Measurements from ENCODE around the gene CCL5.

DNA sequence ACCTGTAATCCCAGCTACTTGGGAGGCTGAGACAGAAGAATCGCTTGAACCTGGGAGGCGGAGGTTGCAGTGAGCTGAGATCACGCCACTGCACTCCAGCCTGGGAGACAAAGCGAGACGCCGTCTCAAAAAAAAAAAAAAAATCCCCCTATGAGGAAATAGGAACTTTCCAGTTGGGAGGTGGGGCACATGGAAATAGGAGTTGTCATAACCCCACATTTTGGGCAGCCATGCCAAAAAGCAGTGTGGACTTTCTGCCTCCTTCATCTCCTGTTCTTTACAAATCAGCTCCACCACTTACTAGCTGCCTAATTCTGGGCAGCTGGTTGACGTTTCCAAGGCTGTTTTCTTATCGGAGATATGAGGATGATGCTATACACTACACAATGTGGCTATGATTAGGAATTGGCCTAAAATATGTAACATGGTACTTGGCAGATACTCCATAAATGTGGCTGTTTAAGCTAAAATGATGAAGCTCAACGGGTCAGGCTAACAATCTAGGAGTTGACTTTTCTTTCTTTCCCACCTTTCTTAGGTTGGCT, 21.5 kb upstream of the CCL5 start:
- TF ChIP-seq POLR2A (IDR thresholded peaks at IDR 0.05) (no peak), EP300 (IDR thresholded peaks at IDR 0.05) (no peak), POLR2AphosphoS5 (IDR thresholded peaks at IDR 0.05) (no peak)
- TF ChIP-seq, protein P1, sequence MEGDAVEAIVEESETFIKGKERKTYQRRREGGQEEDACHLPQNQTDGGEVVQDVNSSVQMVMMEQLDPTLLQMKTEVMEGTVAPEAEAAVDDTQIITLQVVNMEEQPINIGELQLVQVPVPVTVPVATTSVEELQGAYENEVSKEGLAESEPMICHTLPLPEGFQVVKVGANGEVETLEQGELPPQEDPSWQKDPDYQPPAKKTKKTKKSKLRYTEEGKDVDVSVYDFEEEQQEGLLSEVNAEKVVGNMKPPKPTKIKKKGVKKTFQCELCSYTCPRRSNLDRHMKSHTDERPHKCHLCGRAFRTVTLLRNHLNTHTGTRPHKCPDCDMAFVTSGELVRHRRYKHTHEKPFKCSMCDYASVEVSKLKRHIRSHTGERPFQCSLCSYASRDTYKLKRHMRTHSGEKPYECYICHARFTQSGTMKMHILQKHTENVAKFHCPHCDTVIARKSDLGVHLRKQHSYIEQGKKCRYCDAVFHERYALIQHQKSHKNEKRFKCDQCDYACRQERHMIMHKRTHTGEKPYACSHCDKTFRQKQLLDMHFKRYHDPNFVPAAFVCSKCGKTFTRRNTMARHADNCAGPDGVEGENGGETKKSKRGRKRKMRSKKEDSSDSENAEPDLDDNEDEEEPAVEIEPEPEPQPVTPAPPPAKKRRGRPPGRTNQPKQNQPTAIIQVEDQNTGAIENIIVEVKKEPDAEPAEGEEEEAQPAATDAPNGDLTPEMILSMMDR (IDR thresholded peaks at IDR 0.05), result no peak

All from stomach (tissue), 4 donors.